HEK293 (cell line): Measurements from ENCODE around the gene SPAAR.

Source experiments
- CTCF ChIA-PET: fragments of 350-600 bp; formaldehyde crosslinking; extraction: SDS; loops from one replicate; lab custom pipeline; 2021; ENCODE audit warnings: antibody characterized with exemption; lab: Yijun Ruan, JAX
- POLR2A ChIA-PET: fragments of 300-600 bp; formaldehyde crosslinking; extraction: SDS; loops from one replicate; lab custom pipeline; 2020; ENCODE audit warnings: antibody characterized with exemption, inconsistent platforms; lab: Yijun Ruan, JAX
- H3K27ac ChIP-seq: fragments of 200-500 bp; sonication (Bioruptor generic); 2 replicates; pipeline ENCODE4 v1.5.1; 2014; ENCODE audit warnings: low read depth, low read length, control low read depth, inconsistent platforms; ENCODE audit errors: extremely low read depth
- H3K36me3 ChIP-seq, 2 experiments: fragments of 200-500 bp in 1 of 2; sonication (Bioruptor generic) in 1 of 2; 1 replicate in 1 of 2; 2 replicates in 1 of 2; pipeline ENCODE4 v1.5.1; 2014 to 2017; ENCODE audit warnings: inconsistent platforms in 2 of 2, low read length in 2 of 2; ENCODE audit not compliant: control insufficient read depth in 2 of 2, insufficient read depth in 1 of 2
- H3K4me1 ChIP-seq: fragments of 200-500 bp; sonication (Bioruptor generic); 2 replicates; pipeline ENCODE4 v1.5.1; 2014; ENCODE audit warnings: mild to moderate bottlenecking, low read length, inconsistent platforms; ENCODE audit not compliant: control insufficient read depth, insufficient read depth
- H3K4me3 ChIP-seq: 2 replicates; pipeline ENCODE4 v1.5.1; 2011; ENCODE audit warnings: low read depth, mild to moderate bottlenecking, control low read depth, low read length, moderate library complexity
- H3K9me3 ChIP-seq: fragments of 200-500 bp; sonication (Bioruptor generic); 2 replicates; pipeline ENCODE4 v1.5.1; 2014; ENCODE audit warnings: low read depth, low read length, inconsistent platforms; ENCODE audit not compliant: control insufficient read depth, insufficient read depth
- GLI4 ChIP-seq: fragments of 450-650 bp; formaldehyde crosslinking; IDR thresholded peaks from 2 replicates; pipeline ENCODE4 v1.5.1; 2016; ENCODE audit warnings: missing biosample characterization, missing genetic modification characterization
- KLF8 ChIP-seq: fragments of 450-650 bp; formaldehyde crosslinking; IDR thresholded peaks from 2 replicates; pipeline ENCODE4 v1.5.1; 2016; ENCODE audit warnings: missing biosample characterization, missing genetic modification characterization
- SCRT2 ChIP-seq: fragments of 450-650 bp; formaldehyde crosslinking; IDR thresholded peaks from 2 replicates; pipeline ENCODE4 v1.5.1; 2016; ENCODE audit warnings: missing biosample characterization, missing genetic modification characterization
- SP3 ChIP-seq: fragments of 450-650 bp; formaldehyde crosslinking; IDR thresholded peaks from 2 replicates; pipeline ENCODE4 v1.5.1; 2016; ENCODE audit warnings: missing biosample characterization, missing genetic modification characterization
- ZBTB1 ChIP-seq: fragments of 450-650 bp; formaldehyde crosslinking; IDR thresholded peaks from 2 replicates; pipeline ENCODE4 v1.5.1; 2016; ENCODE audit warnings: missing biosample characterization, missing genetic modification characterization
- ZBTB21 ChIP-seq: fragments of 450-650 bp; formaldehyde crosslinking; IDR thresholded peaks from 2 replicates; pipeline ENCODE4 v1.5.1; 2017; ENCODE audit warnings: missing biosample characterization, missing genetic modification characterization
- ZIC2 ChIP-seq: fragments of 450-650 bp; formaldehyde crosslinking; IDR thresholded peaks from 2 replicates; pipeline ENCODE4 v1.5.1; 2016; ENCODE audit warnings: missing biosample characterization, missing genetic modification characterization
- ZNF175 ChIP-seq: fragments of 450-650 bp; formaldehyde crosslinking; IDR thresholded peaks from 2 replicates; pipeline ENCODE4 v1.5.1; 2016; ENCODE audit warnings: missing biosample characterization, missing genetic modification characterization
- ZNF24 ChIP-seq: fragments of 450-650 bp; formaldehyde crosslinking; IDR thresholded peaks from 2 replicates; pipeline ENCODE4 v1.5.1; 2016; ENCODE audit warnings: missing biosample characterization, missing genetic modification characterization
- ZNF274 ChIP-seq, 2 experiments: fragments of 200-500 bp in 1 of 2; fragments of 450-650 bp in 1 of 2; sonication (Bioruptor generic) in 1 of 2; formaldehyde crosslinking in 1 of 2; IDR thresholded peaks; 2 replicates each; pipeline versions ENCODE4 v1.5.1 to v1.6.1; 2014 to 2016; ENCODE audit warnings: borderline replicate concordance in 1 of 2, inconsistent platforms in 1 of 2, low read length in 1 of 2, missing biosample characterization in 1 of 2, missing genetic modification characterization in 1 of 2
- ZNF404 ChIP-seq: fragments of 450-650 bp; formaldehyde crosslinking; IDR thresholded peaks from 2 replicates; pipeline ENCODE4 v1.5.1; 2017; ENCODE audit warnings: missing biosample characterization, missing genetic modification characterization
- ZNF433 ChIP-seq: fragments of 450-650 bp; formaldehyde crosslinking; IDR thresholded peaks from 2 replicates; pipeline ENCODE4 v1.5.1; 2016; ENCODE audit warnings: missing biosample characterization, missing genetic modification characterization, low read depth
- ZNF514 ChIP-seq: fragments of 450-650 bp; formaldehyde crosslinking; IDR thresholded peaks from 2 replicates; pipeline ENCODE4 v1.5.1; 2016; ENCODE audit warnings: missing biosample characterization, missing genetic modification characterization
- ZNF561 ChIP-seq: fragments of 450-650 bp; IDR thresholded peaks from 2 replicates; pipeline ENCODE4 v1.5.1; 2018; ENCODE audit warnings: missing biosample characterization, missing genetic modification characterization, borderline replicate concordance
- ZNF768 ChIP-seq: fragments of 450-650 bp; formaldehyde crosslinking; IDR thresholded peaks from 2 replicates; pipeline ENCODE4 v1.5.1; 2018; ENCODE audit warnings: missing biosample characterization, mild to moderate bottlenecking, missing genetic modification characterization
- ZNF791 ChIP-seq: fragments of 450-650 bp; formaldehyde crosslinking; IDR thresholded peaks from 2 replicates; pipeline ENCODE4 v1.5.1; 2016; ENCODE audit warnings: missing biosample characterization, missing genetic modification characterization
- ZNF843 ChIP-seq: fragments of 450-650 bp; formaldehyde crosslinking; IDR thresholded peaks from 2 replicates; pipeline ENCODE4 v1.5.1; 2016; ENCODE audit warnings: missing biosample characterization, missing genetic modification characterization
- ZSCAN16 ChIP-seq: fragments of 450-650 bp; formaldehyde crosslinking; IDR thresholded peaks from 2 replicates; pipeline ENCODE4 v1.5.1; 2016; ENCODE audit warnings: missing biosample characterization, missing genetic modification characterization
- ZXDB ChIP-seq: fragments of 450-650 bp; formaldehyde crosslinking; IDR thresholded peaks from 2 replicates; pipeline ENCODE4 v1.5.1; 2016; ENCODE audit warnings: missing biosample characterization, missing genetic modification characterization
- TF ChIP-seq, protein P1 (sequence below): fragments of 450-650 bp; formaldehyde crosslinking; IDR thresholded peaks from 2 replicates; pipeline ENCODE4 v1.5.1; 2016; ENCODE audit warnings: missing biosample characterization, missing genetic modification characterization, borderline replicate concordance
- TF ChIP-seq, protein P2 (sequence below): fragments of 450-650 bp; formaldehyde crosslinking; IDR thresholded peaks from 2 replicates; pipeline ENCODE4 v1.5.1; 2016; ENCODE audit warnings: missing biosample characterization, missing genetic modification characterization, low read depth
- TF ChIP-seq, protein P3 (sequence below): fragments of 450-650 bp; formaldehyde crosslinking; IDR thresholded peaks from 2 replicates; pipeline ENCODE4 v1.5.1; 2016; ENCODE audit warnings: missing biosample characterization, missing genetic modification characterization

SPAAR gene

DNA sequence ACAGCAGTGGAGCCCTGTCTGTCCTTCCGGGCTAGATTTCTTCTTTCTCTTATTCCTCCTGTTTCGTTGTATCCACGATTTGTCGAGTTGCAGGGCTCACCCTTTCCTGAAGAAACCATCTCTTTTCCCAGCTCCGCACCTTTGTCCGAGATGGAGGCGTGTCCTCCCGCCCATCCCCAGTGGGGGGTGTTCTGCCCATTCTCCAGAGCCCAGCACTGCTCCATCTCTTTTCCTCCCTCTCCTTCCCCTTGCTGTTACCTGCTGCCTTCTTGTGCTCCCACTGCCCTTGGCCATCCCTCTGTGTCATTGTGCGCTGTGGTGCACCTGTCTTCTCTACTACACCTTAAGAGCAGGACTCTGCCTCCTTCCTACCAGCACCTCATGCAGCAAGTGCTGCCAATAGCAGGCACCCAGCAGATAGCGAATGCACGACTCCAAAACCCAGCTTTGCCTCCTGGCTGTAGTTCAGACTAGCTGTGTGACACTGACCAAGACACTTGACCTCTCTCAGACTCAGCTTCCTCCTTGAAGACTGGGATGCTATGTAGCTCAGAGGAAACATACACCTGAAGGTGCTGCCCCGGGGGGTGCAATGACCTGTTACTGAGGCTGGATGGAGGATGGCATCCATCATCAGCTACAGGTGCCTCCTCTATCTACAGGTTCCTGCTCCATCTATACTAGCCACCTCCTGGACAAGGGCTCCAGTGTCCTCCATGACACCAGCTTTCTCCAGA, 48.0 kb upstream of the SPAAR start:
- no peaks in the 10 kb centered on the region for H3K4me1 ChIP-seq
- POLR2A ChIA-PET = no interaction called here
- H3K36me3 ChIP-seq = no peaks in the 10 kb centered on the region
- TF ChIP-seq SCRT2 (tag by site-specific recombination) = peak; percentile 59
- TF ChIP-seq, protein P1, sequence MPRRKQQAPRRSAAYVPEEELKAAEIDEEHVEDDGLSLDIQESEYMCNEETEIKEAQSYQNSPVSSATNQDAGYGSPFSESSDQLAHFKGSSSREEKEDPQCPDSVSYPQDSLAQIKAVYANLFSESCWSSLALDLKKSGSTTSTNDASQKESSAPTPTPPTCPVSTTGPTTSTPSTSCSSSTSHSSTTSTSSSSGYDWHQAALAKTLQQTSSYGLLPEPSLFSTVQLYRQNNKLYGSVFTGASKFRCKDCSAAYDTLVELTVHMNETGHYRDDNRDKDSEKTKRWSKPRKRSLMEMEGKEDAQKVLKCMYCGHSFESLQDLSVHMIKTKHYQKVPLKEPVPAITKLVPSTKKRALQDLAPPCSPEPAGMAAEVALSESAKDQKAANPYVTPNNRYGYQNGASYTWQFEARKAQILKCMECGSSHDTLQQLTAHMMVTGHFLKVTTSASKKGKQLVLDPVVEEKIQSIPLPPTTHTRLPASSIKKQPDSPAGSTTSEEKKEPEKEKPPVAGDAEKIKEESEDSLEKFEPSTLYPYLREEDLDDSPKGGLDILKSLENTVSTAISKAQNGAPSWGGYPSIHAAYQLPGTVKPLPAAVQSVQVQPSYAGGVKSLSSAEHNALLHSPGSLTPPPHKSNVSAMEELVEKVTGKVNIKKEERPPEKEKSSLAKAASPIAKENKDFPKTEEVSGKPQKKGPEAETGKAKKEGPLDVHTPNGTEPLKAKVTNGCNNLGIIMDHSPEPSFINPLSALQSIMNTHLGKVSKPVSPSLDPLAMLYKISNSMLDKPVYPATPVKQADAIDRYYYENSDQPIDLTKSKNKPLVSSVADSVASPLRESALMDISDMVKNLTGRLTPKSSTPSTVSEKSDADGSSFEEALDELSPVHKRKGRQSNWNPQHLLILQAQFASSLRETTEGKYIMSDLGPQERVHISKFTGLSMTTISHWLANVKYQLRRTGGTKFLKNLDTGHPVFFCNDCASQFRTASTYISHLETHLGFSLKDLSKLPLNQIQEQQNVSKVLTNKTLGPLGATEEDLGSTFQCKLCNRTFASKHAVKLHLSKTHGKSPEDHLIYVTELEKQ (tag by site-specific recombination) = no peak
- TF ChIP-seq ZBTB21 = no peak
- no peak for TF ChIP-seq ZXDB (tag by site-specific recombination)
- TF ChIP-seq, protein P2, sequence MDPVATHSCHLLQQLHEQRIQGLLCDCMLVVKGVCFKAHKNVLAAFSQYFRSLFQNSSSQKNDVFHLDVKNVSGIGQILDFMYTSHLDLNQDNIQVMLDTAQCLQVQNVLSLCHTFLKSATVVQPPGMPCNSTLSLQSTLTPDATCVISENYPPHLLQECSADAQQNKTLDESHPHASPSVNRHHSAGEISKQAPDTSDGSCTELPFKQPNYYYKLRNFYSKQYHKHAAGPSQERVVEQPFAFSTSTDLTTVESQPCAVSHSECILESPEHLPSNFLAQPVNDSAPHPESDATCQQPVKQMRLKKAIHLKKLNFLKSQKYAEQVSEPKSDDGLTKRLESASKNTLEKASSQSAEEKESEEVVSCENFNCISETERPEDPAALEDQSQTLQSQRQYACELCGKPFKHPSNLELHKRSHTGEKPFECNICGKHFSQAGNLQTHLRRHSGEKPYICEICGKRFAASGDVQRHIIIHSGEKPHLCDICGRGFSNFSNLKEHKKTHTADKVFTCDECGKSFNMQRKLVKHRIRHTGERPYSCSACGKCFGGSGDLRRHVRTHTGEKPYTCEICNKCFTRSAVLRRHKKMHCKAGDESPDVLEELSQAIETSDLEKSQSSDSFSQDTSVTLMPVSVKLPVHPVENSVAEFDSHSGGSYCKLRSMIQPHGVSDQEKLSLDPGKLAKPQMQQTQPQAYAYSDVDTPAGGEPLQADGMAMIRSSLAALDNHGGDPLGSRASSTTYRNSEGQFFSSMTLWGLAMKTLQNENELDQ (tag by site-specific recombination) = no peak
- TF ChIP-seq ZNF791 (tag by site-specific recombination) = no peak
- no peak for TF ChIP-seq ZBTB1
- no peak overlapping the region for H3K4me3 ChIP-seq
- H3K9me3 ChIP-seq = no peaks in the 10 kb centered on the region
- no peak overlapping the region for H3K27ac ChIP-seq
- CTCF ChIA-PET = interaction anchor here (1.0 to 4.1 kb wide), 3 partner anchors 20 to 71 kb away, joined by 3 to 26 read pairs (median 3); no protein-coding TSS in a partner anchor

DNA sequence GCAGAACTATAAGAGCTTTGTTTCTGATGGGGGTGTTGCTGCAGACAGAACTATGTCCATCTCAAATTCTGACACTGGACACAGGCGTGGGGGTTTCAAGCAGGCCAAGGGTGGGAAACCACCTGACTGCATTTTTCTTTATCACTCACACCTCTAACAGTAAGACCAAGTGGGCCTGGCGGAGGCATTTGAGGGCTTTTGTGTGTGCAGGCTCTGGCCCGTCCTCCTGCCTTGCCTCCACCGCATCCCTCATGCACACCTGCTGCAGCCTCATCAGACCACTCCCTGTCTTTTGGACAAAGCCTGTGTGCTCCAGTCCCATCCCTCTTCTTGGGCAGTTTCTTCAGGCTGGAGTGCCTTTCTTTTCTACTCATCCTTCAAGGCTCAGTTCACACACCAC, 47.0 kb upstream of the SPAAR start:
- Histone ChIP-seq H3K4me1 (no peaks in the 10 kb centered on the region), H3K4me3 (no peak overlapping the region), H3K27ac (no peak overlapping the region), H3K9me3 (no peaks in the 10 kb centered on the region), H3K36me3 (no peaks in the 10 kb centered on the region)
- TF ChIP-seq GLI4 (tag by site-specific recombination) (no peak), ZNF514 (tag by site-specific recombination) (no peak), ZIC2 (no peak), SP3 (tag by site-specific recombination) (no peak), ZNF274 (IDR thresholded peaks at IDR 0.05; ENCODE audit: low read length) (no peak), ZNF274 (tag by site-specific recombination; IDR thresholded peaks at IDR 0.05; ENCODE audit: borderline replicate concordance) (no peak), ZNF433 (tag by site-specific recombination) (no peak), ZNF24 (tag by site-specific recombination) (no peak), ZNF768 (no peak), ZNF843 (tag by site-specific recombination) (no peak), KLF8 (no peak), ZNF175 (tag by site-specific recombination) (no peak), ZSCAN16 (tag by site-specific recombination) (no peak), ZNF404 (tag by site-specific recombination) (no peak), ZNF561 (tag by site-specific recombination) (no peak)
- TF ChIP-seq, protein P3, sequence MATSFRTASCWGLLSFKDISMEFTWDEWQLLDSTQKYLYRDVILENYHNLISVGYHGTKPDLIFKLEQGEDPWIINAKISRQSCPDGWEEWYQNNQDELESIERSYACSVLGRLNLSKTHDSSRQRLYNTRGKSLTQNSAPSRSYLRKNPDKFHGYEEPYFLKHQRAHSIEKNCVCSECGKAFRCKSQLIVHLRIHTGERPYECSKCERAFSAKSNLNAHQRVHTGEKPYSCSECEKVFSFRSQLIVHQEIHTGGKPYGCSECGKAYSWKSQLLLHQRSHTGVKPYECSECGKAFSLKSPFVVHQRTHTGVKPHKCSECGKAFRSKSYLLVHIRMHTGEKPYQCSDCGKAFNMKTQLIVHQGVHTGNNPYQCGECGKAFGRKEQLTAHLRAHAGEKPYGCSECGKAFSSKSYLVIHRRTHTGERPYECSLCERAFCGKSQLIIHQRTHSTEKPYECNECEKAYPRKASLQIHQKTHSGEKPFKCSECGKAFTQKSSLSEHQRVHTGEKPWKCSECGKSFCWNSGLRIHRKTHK (tag by site-specific recombination) = no peak
- ChIA-PET CTCF (interaction anchor here (0.9 to 4.1 kb wide), 3 partner anchors 19 to 72 kb away, joined by 3 to 26 read pairs (median 3); no protein-coding TSS in a partner anchor), POLR2A (no interaction called here)
